AG04449 (cell line): ENCODE data around the gene CEP192.

Source experiments
- CTCF ChIA-PET: fragments of 350-600 bp; formaldehyde crosslinking; extraction: SDS; loops from one replicate; lab custom pipeline; 2021; ENCODE audit warnings: antibody characterized with exemption; lab: Yijun Ruan, JAX
- POLR2A ChIA-PET: fragments of 400-600, 350-600 bp; formaldehyde crosslinking; extraction: SDS; loops from one replicate; lab custom pipeline; 2020; ENCODE audit warnings: antibody characterized with exemption, inconsistent platforms; lab: Yijun Ruan, JAX
- DNase-seq: peaks from one replicate; pipeline ENCODE4 v3.0.0-alpha.2; 2010; ENCODE audit warnings: low read depth, low spot score
- H3K4me3 ChIP-seq: 2 replicates; pipeline ENCODE4 v1.5.1; 2011; ENCODE audit warnings: low read depth, mild to moderate bottlenecking, control low read depth, low read length
- TF ChIP-seq, protein P1 (sequence below): IDR thresholded peaks from one replicate; pipeline ENCODE4 v1.5.1; 2011; ENCODE audit warnings: mild to moderate bottlenecking, moderate library complexity, low read length, control low read depth, inconsistent platforms; ENCODE audit not compliant: insufficient read depth; ENCODE audit errors: missing control alignments

Gene CEP192

DNA sequence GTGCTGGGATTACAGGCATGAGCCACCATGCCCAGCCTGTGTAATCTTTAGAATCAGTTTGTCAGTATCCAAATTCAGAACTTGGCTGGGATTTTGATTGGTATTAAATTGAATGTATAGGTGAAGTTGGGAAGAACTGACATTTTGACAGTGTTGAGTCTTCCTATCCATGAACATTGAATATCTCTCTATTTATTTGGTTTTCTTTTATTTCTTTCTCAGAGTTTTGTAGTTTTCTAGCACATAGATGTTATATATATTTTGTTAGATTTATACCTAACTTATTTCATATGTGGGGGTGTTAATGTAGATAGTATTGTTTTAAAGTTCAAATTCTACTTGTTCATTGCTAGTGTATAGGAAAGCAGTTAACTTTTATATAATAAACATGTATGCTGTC is 31.5 kb downstream of the CEP192 start:
- POLR2A ChIA-PET = no interaction called here
- TF ChIP-seq, protein P1, sequence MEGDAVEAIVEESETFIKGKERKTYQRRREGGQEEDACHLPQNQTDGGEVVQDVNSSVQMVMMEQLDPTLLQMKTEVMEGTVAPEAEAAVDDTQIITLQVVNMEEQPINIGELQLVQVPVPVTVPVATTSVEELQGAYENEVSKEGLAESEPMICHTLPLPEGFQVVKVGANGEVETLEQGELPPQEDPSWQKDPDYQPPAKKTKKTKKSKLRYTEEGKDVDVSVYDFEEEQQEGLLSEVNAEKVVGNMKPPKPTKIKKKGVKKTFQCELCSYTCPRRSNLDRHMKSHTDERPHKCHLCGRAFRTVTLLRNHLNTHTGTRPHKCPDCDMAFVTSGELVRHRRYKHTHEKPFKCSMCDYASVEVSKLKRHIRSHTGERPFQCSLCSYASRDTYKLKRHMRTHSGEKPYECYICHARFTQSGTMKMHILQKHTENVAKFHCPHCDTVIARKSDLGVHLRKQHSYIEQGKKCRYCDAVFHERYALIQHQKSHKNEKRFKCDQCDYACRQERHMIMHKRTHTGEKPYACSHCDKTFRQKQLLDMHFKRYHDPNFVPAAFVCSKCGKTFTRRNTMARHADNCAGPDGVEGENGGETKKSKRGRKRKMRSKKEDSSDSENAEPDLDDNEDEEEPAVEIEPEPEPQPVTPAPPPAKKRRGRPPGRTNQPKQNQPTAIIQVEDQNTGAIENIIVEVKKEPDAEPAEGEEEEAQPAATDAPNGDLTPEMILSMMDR = no peak
- DNase-seq = no peak
- CTCF ChIA-PET = interaction anchor here (1.4 kb wide), 2 partner anchors 17 to 19 kb away, joined by 3 to 4 read pairs; no protein-coding TSS in a partner anchor
- no peak overlapping the region for H3K4me3 ChIP-seq

GRCh38 chr18:13025233-13025632 is 34.1 kb downstream of the CEP192 start:
- no peak overlapping the region for H3K4me3 ChIP-seq
- CTCF ChIA-PET = interaction anchor here (1.0 kb wide), 1 partner anchor 21 kb away, joined by 4 read pairs; no protein-coding TSS in a partner anchor
- TF ChIP-seq, protein P1 = no peak
- POLR2A ChIA-PET = no interaction called here
- no peak for DNase-seq

- DNase-seq = no peak
- no peak overlapping the region for H3K4me3 ChIP-seq
- POLR2A ChIA-PET = interaction anchor here (0.5 kb wide), 1 partner anchor 31 kb away, joined by 3 read pairs; no protein-coding TSS in a partner anchor
- CTCF ChIA-PET = interaction anchor here (1.0 kb wide), 1 partner anchor 23 kb away, joined by 3 read pairs; no protein-coding TSS in a partner anchor
- TF ChIP-seq, protein P1 = no peak
Observed at GRCh38 chr18:13026583-13027270, 35.6 kb downstream of the CEP192 start.

DNA sequence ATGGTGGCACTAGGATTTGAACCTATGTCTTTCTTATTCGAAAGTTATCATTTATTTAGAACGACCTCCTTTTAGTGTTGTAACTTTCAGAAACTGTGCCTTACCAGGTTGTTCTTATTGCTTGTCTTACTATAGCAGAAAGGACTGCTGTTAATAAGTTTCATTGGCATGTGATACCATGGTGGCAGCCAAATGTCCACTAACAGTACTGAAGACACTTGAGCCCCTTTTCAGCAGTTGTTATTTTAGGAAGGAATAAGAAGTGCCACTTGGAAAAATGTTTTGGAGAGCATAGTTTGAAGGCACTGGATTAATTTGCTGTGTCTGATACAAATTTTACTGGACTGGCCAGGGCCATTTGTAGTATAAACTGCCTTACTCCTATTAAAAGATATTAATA is 37.7 kb downstream of the CEP192 start:
- CTCF ChIA-PET = no interaction called here
- H3K4me3 ChIP-seq = no peak overlapping the region
- DNase-seq = no peak
- POLR2A ChIA-PET = no interaction called here
- TF ChIP-seq, protein P1 = no peak

DNA sequence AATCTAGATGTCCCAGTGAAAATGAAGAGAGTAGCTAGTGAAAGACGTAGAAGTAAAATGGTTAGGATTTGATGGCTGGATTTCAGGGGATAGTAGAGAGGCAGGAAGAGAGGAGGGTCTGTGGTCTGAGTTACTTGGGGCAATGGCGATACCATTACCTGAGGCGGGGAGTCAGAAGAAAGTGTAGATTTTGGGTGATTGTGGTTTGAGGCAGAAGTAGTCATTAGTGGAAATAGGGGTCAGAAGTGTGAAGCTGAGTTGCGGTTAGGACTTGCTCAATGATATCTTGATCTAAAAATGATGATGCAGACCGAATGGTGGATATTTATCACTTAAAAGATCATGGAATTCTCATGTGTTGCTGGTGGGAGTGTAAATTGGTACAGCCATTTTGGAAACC is 41.0 kb downstream of the CEP192 start:
- TF ChIP-seq, protein P1 = no peak
- no peak overlapping the region for H3K4me3 ChIP-seq
- ChIA-PET POLR2A (no interaction called here), CTCF (interaction anchor here (2.1 kb wide), 1 partner anchor 20 kb away, joined by 5 read pairs; no protein-coding TSS in a partner anchor)
- DNase-seq = no peak

GRCh38 chr18:13035249-13035914 is 44.2 kb downstream of the CEP192 start:
- H3K4me3 ChIP-seq = no peak overlapping the region
- POLR2A ChIA-PET = no interaction called here
- CTCF ChIA-PET = interaction anchor here (1.5 kb wide), 1 partner anchor 10 kb away, joined by 5 read pairs; no protein-coding TSS in a partner anchor
- DNase-seq = no peak
- TF ChIP-seq, protein P1 = no peak
